Non-pigmented ciliary epithelial cell (primary cell): ENCODE results near the gene SOX1.

Experiments used
- DNase-seq: peaks from one replicate; pipeline ENCODE4 v3.0.0-alpha.2; 2010; ENCODE audit warnings: low read depth

SOX1 gene

DNA sequence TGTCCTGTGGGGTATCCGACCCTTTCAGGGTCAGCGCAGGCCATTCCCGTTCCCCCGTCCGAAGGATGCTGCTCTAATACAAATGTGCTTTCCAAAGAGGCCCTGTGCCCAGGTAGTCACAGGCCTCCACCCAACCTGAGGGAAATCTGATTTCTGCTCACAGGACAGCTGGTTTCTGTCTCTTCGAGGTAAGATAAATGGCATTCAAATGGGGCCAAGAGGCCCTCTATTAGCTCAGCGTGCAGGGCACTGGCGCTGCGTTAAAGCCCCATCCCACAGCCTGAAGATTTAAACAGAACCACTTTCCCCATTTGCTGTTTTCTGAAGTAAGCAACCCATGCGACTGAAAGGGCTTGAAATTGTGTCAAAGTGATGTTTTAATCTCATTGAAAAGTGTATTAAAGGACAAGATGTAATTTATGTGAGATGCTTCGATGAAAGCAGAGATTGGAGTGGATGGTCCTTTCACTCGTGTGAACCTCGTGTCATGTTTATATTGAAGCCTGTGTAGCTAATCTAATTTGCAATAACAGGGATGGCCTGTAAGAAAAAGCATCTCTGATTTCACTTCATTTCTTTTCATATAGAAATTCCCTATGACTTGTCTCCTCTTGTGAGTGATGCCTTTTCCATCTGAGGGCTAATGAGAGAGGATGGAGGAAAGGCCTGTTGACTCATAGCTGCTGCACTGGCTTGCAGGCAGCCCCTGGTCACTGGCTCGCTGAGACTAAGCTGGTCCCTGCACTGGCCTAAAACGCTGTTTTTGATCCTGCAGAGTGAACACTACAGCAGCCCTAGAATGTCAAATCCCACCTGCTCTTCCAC, 7.3 kb upstream of the SOX1 start:
- DNase-seq, result no peak

- no peak for DNase-seq
Observed at GRCh38 chr13:112060282-112060830, 6.6 kb upstream of the SOX1 start.

GRCh38 chr13:112060899-112061366, 6.0 kb upstream of the SOX1 start:
- no peak for DNase-seq

GRCh38 chr13:112061367-112062061, 5.4 kb upstream of the SOX1 start:
- DNase-seq, result no peak

GRCh38 chr13:112062072-112062567, 4.8 kb upstream of the SOX1 start:
- no peak for DNase-seq

DNA sequence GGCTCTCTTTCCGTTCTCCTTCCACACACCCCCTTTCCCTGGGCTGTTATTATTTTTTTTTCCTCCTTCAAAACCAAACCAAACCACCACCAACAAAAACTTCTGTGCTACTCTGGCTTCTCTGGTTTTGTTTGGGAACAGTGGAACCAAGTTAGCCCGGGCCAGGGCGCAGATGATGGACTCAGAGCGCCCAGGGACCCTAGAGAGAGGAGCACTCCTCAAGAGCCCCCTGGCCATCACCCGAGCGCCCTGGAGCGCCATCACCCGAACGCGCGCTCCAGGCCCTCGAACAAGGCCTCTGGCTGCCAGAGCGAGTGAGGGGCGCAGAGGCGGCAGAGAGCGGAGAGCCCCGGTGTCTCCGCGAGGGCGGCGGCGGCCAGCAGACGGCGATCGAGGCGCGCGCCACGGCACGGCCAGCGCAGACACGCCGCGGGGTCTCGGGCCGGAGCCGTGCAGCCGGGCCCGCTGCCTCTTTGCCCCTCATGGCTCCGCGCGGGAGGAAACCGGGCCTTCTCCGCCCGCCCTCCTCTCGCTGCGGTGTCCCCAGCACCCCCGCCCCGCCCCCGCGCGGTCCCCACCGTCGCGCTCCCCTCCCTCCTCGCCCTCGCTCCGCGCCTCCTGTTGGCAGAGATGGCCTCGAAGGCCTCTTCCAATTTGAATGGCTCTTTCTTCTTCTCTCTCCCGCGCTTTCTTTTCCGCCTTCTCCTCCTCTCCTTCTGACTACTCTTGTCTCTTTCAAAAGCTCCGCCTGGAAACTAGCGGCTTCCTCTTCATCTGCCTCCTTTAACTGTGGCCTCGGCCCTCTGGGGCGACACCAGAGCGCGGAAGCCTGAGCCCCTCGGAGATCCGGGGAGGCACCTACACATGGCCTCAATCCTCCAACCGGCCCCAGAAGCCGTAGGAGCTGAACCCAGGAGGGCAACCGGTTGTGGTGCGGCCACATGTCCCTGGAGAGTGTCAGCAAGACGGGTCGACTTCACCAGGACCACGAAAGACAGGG, 4.1 kb upstream of the SOX1 start:
- DNase-seq, result no peak

- no peak for DNase-seq
Observed at GRCh38 chr13:112063807-112064206, 3.1 kb upstream of the SOX1 start.

DNA sequence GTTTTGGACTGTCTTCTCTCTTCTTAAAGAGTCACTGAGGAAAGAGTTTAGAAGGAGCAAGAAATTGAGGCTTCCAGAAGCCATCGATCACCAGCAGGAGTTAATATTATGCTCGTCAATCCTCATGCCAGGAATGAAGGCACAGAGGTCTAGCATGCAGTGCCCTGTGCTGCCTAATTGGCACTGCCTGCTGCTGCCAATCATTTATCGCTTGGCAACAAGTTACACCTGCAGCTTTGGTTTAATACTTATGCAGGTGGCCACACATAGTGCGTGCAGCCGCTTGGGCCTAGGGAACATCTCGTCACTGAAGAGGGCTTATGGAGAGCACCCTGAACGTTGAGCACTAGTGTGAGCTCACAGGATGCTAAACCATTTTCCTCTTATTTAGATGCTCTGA, 2.7 kb upstream of the SOX1 start:
- DNase-seq, result no peak

DNA sequence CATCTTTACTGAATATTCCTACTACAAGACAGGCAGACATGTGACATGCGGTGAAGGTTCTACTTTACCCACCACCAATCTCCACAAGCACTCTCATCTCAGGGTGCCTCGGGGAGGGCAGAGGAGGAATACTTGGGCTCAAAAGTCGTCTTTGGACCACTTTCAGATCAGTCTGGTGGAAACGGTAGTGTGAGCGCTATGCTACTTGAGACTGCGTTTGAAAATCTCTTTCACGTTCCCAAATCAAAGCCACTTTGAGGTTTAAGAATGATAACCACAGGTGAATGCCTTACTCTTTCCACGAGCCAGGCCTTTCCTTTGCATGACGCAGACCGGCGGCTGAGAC, 1.5 kb upstream of the SOX1 start:
- no peak for DNase-seq

DNA sequence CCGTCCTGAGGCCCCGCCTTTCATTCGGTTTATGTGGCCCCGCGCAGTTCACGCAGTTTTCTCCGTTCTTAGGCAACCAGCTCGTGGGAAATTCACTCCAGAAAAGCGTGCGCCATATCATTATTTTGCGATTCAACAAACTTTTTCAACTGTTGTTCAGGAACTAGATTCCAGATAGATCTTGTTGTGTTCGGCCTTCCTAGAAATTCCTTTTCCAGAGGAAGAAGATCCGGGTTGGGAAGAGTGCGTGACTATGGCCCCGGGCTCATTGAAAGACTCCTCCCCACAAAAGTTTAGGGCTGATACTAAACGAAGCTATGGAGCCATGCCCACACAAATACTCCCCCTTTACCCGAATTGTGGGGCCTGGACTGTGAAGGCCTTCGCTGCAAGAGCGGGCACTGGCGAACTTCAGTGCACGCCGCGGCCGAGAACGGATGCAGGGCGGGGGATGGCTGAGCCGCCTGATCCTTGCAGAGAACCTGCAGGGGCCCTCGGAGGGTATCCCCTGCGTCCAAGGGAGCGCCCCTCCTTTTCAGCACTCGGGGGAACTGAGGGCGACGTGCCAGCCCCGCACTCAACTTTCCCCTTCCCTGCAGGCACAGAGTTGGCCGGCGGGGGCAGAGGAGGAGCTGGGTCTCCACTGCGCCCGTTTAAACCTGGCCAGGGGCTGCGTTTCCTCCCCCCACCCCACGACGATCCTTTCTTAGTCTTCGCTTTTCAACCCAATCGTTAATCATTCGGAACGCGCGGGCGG, 904 bp upstream of the SOX1 start:
- no peak for DNase-seq

- no peak for DNase-seq
Observed at GRCh38 chr13:112066624-112067004, 335 bp upstream of the SOX1 start.

DNA sequence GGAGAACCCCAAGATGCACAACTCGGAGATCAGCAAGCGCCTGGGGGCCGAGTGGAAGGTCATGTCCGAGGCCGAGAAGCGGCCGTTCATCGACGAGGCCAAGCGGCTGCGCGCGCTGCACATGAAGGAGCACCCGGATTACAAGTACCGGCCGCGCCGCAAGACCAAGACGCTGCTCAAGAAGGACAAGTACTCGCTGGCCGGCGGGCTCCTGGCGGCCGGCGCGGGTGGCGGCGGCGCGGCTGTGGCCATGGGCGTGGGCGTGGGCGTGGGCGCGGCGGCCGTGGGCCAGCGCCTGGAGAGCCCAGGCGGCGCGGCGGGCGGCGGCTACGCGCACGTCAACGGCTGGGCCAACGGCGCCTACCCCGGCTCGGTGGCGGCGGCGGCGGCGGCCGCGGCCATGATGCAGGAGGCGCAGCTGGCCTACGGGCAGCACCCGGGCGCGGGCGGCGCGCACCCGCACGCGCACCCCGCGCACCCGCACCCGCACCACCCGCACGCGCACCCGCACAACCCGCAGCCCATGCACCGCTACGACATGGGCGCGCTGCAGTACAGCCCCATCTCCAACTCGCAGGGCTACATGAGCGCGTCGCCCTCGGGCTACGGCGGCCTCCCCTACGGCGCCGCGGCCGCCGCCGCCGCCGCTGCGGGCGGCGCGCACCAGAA, 1.1 kb downstream of the SOX1 start:
- no peak for DNase-seq

DNA sequence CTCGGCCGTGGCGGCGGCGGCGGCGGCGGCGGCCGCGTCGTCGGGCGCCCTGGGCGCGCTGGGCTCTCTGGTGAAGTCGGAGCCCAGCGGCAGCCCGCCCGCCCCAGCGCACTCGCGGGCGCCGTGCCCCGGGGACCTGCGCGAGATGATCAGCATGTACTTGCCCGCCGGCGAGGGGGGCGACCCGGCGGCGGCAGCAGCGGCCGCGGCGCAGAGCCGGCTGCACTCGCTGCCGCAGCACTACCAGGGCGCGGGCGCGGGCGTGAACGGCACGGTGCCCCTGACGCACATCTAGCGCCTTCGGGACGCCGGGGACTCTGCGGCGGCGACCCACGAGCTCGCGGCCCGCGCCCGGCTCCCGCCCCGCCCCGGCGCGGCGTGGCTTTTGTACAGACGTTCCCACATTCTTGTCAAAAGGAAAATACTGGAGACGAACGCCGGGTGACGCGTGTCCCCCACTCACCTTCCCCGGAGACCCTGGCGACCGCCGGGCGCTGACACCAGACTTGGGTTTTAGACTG, 1.7 kb downstream of the SOX1 start:
- no peak for DNase-seq

- no peak for DNase-seq
Observed at GRCh38 chr13:112069061-112069844, 2.3 kb downstream of the SOX1 start.

- DNase-seq, result no peak
Observed at GRCh38 chr13:112069845-112070251, 2.9 kb downstream of the SOX1 start.

- DNase-seq, result no peak
Observed at GRCh38 chr13:112071102-112071722, 4.3 kb downstream of the SOX1 start.

DNA sequence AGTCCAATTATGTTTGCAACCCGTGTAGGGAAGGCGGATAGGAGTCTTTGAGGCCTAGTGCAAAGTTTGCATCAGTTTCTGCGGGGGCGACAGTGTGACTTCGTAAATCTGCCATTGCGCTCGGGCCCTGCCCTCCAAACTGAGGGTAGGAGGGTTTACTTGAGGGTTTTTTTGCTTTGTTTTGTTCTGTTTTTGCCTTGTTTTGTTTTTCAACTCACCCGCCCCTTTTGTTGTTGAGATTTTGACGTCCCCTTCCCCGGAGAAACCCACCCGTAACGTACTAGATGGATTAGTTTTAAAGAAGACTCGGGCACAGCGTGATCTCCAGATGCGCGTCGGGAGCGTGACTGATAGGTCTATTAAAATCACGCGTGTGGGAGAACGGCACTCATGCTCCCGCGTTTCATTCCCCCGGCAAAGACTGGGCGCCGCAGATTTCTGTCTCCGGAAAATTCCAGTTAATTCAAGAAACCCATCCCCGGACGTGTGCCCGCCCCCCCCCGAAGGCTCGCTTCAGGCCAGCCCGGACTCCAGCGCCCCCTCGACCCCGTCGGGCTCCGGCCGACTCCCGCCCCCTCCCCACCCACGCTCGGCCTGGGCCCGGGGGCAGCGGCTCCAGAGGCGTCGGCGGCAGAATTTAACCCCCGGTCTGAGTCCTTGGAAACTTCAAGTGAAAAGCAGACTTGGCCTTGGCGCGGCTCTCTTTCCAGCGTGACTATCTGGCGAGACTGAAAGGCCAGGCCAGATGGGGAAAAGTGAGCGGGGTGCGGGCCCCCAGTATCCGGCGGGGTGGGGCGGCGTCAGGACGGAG, 5.0 kb downstream of the SOX1 start:
- no peak for DNase-seq
